Nephron progenitor cell (in vitro differentiated cells): ENCODE results near the gene FNBP1.
"Not testable (repeated sequence)": the region's sequence is repeated elsewhere in the genome, so short reads cannot be mapped to it uniquely, and the experiment has no call there.

ENCODE experiments used
- DNase-seq: peaks from one replicate; pipeline ENCODE4 v3.0.0; 2021
- H3K27ac Mint-ChIP-seq: 2 replicates; pipeline ENCODE4 v1.8.0; 2021; ENCODE audit warnings: mild to moderate bottlenecking, moderate library complexity, mixed read lengths
- H3K27me3 Mint-ChIP-seq: 2 replicates; pipeline ENCODE4 v1.8.0; 2021; ENCODE audit warnings: mild to moderate bottlenecking, low read depth, mixed read lengths; ENCODE audit not compliant: poor library complexity
- H3K36me3 Mint-ChIP-seq: 2 replicates; pipeline ENCODE4 v1.8.0; 2021; ENCODE audit warnings: low read depth, mixed read lengths
- H3K4me1 Mint-ChIP-seq: 2 replicates; pipeline ENCODE4 v1.8.0; 2021; ENCODE audit warnings: mixed read lengths
- H3K4me3 Mint-ChIP-seq: 2 replicates; pipeline ENCODE4 v1.8.0; 2021; ENCODE audit warnings: mild to moderate bottlenecking, moderate library complexity, mixed read lengths
- H3K9me3 Mint-ChIP-seq: 2 replicates; pipeline ENCODE4 v1.8.0; 2021; ENCODE audit warnings: mild to moderate bottlenecking, moderate library complexity, mixed read lengths
- TF ChIP-seq, protein P1 (sequence below): fragments of 200-600 bp; sonication (generic); IDR thresholded peaks from 2 replicates; pipeline ENCODE4 v1.5.0; 2021; ENCODE audit warnings: antibody characterized with exemption

Gene FNBP1

DNA sequence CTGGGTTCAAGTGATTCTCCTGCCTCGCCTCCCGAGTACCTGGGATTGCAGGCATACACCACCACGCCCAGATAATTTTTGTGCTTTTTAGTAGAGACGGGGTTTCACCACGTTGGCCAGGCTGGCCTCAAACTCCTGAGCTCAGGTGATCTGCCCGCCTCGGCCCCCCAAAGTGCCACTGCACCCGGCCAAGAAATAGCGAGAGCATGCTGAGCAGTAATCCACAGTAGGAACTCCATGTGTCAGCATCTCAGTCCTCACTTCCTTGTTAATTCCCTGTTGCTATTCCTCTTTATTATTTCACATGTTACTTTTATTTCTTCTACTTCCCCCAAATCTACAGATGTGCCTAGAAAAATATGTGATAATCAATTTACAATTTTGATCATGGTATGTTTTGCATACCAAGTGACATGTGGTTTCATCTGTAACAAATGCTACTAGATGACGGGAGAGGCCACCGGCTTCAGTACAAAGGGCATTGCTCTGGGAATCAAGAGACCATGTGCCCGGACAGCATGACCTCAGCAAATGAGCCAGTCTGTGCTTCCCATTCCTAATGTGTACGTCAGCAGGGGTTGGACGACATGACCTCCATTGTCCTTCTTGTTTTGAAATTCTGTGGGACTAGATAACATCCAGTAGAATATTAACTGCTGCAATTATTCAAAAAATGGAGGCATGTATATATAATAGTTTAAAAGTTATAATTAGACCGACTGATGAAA is 61.6 kb downstream of the FNBP1 start:
- DNase-seq: no peak
- Mint-ChIP-seq H3K4me1 (no peaks in the 10 kb centered on the region), H3K27ac (no peak overlapping the region), H3K9me3 (peaks cover 15% of the 10 kb centered on the region), H3K4me3 (no peak overlapping the region), H3K36me3 (peaks cover 57% of the 10 kb centered on the region), H3K27me3 (no peaks in the 10 kb centered on the region)
- TF ChIP-seq, protein P1, sequence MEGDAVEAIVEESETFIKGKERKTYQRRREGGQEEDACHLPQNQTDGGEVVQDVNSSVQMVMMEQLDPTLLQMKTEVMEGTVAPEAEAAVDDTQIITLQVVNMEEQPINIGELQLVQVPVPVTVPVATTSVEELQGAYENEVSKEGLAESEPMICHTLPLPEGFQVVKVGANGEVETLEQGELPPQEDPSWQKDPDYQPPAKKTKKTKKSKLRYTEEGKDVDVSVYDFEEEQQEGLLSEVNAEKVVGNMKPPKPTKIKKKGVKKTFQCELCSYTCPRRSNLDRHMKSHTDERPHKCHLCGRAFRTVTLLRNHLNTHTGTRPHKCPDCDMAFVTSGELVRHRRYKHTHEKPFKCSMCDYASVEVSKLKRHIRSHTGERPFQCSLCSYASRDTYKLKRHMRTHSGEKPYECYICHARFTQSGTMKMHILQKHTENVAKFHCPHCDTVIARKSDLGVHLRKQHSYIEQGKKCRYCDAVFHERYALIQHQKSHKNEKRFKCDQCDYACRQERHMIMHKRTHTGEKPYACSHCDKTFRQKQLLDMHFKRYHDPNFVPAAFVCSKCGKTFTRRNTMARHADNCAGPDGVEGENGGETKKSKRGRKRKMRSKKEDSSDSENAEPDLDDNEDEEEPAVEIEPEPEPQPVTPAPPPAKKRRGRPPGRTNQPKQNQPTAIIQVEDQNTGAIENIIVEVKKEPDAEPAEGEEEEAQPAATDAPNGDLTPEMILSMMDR: no peak

DNA sequence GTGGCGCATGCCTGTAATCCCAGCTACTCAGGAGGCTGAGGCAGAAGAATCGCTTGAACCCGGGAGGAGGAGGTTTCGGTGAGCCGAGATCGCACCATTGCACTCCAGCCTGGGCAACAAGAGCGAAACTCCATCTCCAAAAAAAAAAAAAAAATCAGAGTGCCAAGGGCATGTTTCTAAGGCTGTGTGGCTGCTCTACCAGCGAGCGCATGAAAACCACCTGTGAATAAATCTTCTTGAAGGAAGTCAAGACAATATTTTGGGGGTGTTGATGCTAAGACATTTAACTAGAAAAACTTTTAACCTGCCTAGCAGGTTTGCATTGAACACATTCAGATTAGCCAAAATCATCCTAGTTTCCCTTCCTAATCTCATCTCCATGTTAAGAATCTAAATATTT is 62.8 kb downstream of the FNBP1 start:
- H3K4me3 Mint-ChIP-seq, H3K27me3 Mint-ChIP-seq, DNase-seq, H3K4me1 Mint-ChIP-seq: not testable (repeated sequence)
- Mint-ChIP-seq H3K9me3 (peaks cover 11% of the 10 kb centered on the region), H3K36me3 (peaks cover 54% of the 10 kb centered on the region), H3K27ac (peak overlapping the region; percentile 75)

DNA sequence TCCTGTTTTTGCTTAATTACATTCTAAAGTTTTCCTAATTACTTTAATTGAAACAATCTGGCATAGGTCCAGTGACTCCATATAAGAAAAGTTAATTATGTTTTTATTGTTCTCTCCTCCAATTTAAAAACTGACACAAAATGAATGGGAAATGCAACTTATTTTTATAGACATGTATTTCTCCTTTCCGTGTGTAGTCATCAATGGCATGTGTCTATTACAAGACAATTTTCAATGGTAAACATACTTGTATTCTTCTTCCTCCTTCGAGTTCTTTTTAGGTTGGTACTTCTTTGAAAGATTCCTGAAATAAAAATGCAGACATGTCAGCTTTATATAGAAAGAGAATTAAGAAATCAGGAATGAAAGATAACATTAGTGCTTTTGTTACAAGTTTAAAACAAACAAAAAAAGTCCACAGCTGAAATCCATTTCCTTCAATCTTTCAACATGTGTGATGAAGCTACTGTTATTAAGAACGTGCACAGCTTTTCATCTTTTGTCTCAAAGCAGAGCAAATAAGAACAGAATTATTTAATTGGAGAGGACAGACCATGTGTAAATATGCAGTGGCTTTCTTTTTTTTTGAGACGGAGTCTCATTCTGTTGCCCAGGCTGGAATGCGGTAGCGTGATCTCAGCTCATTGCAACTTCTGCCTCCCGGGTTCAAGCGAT is 63.8 kb downstream of the FNBP1 start:
- DNase-seq: no peak
- H3K36me3 Mint-ChIP-seq: peaks cover 52% of the 10 kb centered on the region
- peaks cover 4% of the 10 kb centered on the region for H3K9me3 Mint-ChIP-seq
- H3K4me1 Mint-ChIP-seq: no peaks in the 10 kb centered on the region
- no peak overlapping the region for H3K4me3 Mint-ChIP-seq
- TF ChIP-seq, protein P1: no peak
- no peak overlapping the region for H3K27ac Mint-ChIP-seq
- H3K27me3 Mint-ChIP-seq: no peaks in the 10 kb centered on the region

DNA sequence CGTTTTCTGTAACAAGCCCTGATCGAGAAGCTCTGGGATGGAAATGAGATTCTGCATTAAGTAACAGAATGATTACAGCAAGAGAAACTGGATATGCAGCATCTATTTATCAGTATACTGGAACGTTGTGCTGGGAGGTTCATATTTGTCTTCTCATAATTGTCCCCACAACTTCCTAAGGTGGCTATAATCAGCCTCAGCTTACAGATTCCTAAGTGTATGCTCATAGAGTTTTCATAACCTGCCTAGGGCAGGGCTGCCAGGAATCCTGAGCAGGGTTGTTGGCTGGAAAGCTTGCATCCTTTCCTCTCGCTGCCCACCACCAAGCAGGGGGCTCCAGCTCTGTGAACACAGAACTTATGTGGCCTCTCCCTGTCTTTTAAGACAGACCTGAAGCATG is 70.2 kb downstream of the FNBP1 start:
- Mint-ChIP-seq H3K36me3 (peaks cover 50% of the 10 kb centered on the region), H3K4me3 (no peak overlapping the region), H3K9me3 (no peaks in the 10 kb centered on the region), H3K4me1 (peaks cover 5% of the 10 kb centered on the region), H3K27ac (peak overlapping the region; percentile 51), H3K27me3 (no peaks in the 10 kb centered on the region)
- no peak for DNase-seq
- TF ChIP-seq, protein P1: no peak

DNA sequence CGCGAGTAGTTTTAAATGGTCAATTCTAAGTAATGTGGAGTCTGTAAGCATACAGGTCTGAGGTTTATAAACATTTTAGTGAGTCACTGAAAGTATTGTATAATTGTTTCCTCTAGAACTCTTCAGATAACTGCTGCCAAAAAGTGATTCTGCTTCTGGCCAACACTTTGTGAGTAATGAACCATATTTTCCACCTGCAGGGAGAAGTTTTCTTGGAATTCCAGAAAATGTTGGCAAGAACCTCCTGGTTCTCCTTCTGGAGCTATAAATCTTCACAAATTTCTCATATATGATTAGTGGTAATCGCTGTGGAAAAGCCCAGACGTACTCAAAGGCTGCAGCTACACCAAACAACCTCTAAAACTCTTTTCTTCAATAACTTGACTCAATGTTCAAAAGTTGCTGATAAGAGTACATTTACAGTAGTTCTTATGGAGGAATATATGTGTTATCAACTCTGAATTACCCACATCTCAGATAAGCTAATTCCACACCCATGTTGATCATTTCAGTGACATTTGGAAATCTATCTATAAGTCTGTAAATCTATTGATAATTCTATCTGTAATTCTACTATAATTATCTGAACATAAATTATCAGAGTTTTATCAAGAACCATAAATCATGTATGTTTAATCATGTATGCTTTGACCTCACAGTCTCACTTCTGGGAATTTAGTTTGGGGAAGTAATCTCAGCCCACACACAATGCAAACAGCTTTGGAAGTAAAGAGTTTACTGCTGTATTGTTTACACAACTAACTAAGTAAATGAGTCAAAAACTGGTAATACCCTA is 74.1 kb downstream of the FNBP1 start:
- H3K9me3 Mint-ChIP-seq: no peaks in the 10 kb centered on the region
- H3K36me3 Mint-ChIP-seq: peaks cover 41% of the 10 kb centered on the region
- no peak overlapping the region for H3K27ac Mint-ChIP-seq
- H3K4me1 Mint-ChIP-seq: peaks cover 40% of the 10 kb centered on the region
- no peak for DNase-seq
- TF ChIP-seq, protein P1: no peak
- no peaks in the 10 kb centered on the region for H3K27me3 Mint-ChIP-seq
- no peak overlapping the region for H3K4me3 Mint-ChIP-seq
